Measurements from ENCODE around the gene FCAR.
A peak's percentile ranks its signal among the peaks of the same experiment; 100 is the strongest.
"Not testable (repeated sequence)": the region's sequence is repeated elsewhere in the genome, so short reads cannot be mapped to it uniquely, and the experiment has no call there.

FCAR gene

GRCh38 chr19:54873990-54874389, at the start of gene FCAR:
TSS of gene FCAR (plus strand) at chr19:54874235. CDS start at chr19:54874290, 55 bp downstream.
- no peak for DNase-seq

- peak; percentile 25 to 33 for DNase-seq
These were observed 49.6 kb upstream of the FCAR start for GRCh38 chr19:54824416-54824815.

GRCh38 chr19:54825326-54825725, 48.7 kb upstream of the FCAR start:
- peak in 1 of 2 experiments; percentile 45 for DNase-seq

- DNase-seq = not testable (repeated sequence)
These were observed 46.0 kb upstream of the FCAR start for GRCh38 chr19:54828064-54828463.

- not testable (repeated sequence) for DNase-seq
These were observed 41.5 kb upstream of the FCAR start, which contains the start of gene KIR2DS4 for GRCh38 chr19:54832496-54832895. TSS of gene KIR2DS4 (plus strand) at chr19:54832676.

GRCh38 chr19:54835126-54835525, 38.9 kb upstream of the FCAR start:
- DNase-seq = not testable (repeated sequence)

GRCh38 chr19:54837522-54837921, 36.5 kb upstream of the FCAR start:
- not testable (repeated sequence) for DNase-seq

GRCh38 chr19:54843171-54843570, 30.9 kb upstream of the FCAR start:
- not testable (repeated sequence) for DNase-seq

- DNase-seq = not testable (repeated sequence)
These were observed 23.9 kb upstream of the FCAR start, which contains the start of gene KIR3DL2 for GRCh38 chr19:54850061-54850640. TSS of gene KIR3DL2 (plus strand) at chr19:54850443. CDS start at chr19:54850476, 33 bp downstream.

- DNase-seq = no peak
These were observed 23.1 kb upstream of the FCAR start for GRCh38 chr19:54850930-54851329.

GRCh38 chr19:54851353-54851752, 22.7 kb upstream of the FCAR start:
- DNase-seq = peak; percentile 57

GRCh38 chr19:54855241-54855640, 18.8 kb upstream of the FCAR start:
- peak; percentile 16 to 33 for DNase-seq

GRCh38 chr19:54858476-54858875, 15.6 kb upstream of the FCAR start:
- DNase-seq = not testable (repeated sequence)

GRCh38 chr19:54859421-54859820, 14.6 kb upstream of the FCAR start:
- DNase-seq = peak; percentile 67 to 76

- DNase-seq = not testable (repeated sequence)
These were observed 10.6 kb upstream of the FCAR start for GRCh38 chr19:54863459-54863858.

- DNase-seq = no peak
These were observed 2.3 kb upstream of the FCAR start for GRCh38 chr19:54871696-54872095.

GRCh38 chr19:54875506-54875905, 1.5 kb downstream of the FCAR start:
- peak; percentile 92 for DNase-seq

- DNase-seq = peak; percentile 33 to 40
These were observed 3.4 kb downstream of the FCAR start for GRCh38 chr19:54877471-54877870.

- no peak for DNase-seq
These were observed 7.8 kb downstream of the FCAR start for GRCh38 chr19:54881884-54882283.

GRCh38 chr19:54882758-54883157, 8.7 kb downstream of the FCAR start:
- DNase-seq = peak; percentile 26 to 40

- no peak for DNase-seq
These were observed 9.2 kb downstream of the FCAR start for GRCh38 chr19:54883228-54883627.

GRCh38 chr19:54888239-54888638, 14.2 kb downstream of the FCAR start:
- DNase-seq = no peak

- no peak for DNase-seq
These were observed 15.5 kb downstream of the FCAR start for GRCh38 chr19:54889566-54889965.

- no peak for DNase-seq
These were observed 19.4 kb downstream of the FCAR start for GRCh38 chr19:54893406-54893805.

- not testable (repeated sequence) for DNase-seq
These were observed 20.1 kb downstream of the FCAR start for GRCh38 chr19:54894106-54894505.
